ENCODE measurements around the gene ZNF536. TPM values are rescaled to one million over a fixed set of nuclear protein-coding genes. Genes with fewer than 3 reads are reported as not detected.

Gene ZNF536
- total and polyA plus RNA-seq, 10 of the 15 experiments (the other 5 are each of a cell fraction or from before 2014, with no cell fraction given): not detected

DNA sequence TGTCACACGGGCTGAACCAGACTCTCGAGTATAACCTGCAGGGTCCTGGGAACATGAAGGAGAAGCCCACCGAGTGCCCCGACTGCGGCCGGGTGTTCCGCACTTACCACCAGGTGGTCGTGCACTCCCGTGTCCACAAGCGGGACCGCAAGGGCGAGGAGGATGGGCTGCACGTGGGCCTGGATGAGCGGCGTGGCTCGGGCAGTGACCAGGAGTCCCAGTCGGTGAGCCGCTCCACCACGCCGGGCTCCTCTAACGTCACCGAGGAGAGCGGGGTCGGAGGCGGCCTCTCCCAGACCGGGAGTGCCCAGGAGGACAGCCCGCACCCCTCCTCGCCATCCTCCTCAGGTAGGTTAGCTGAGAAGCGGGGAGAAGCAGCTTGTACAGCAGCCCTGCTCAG lies 73.2 kb downstream of the ZNF536 start:
- H3K9me3 ChIP-seq (replicated peaks; ENCODE audit: control insufficient read depth, insufficient read depth, low read length): no peaks in the 10 kb centered on the region; the same call in 2 of the 3 replicates
- BruUV-seq (replicated peaks): no TSS peak
- 68% methylated on average over 29 of the region's 29 CpGs for WGBS (ENCODE audit: insufficient coverage, insufficient replicate concordance, low lambda C conversion rate, missing lambda C conversion rate)
- H3K9ac ChIP-seq (ENCODE audit: control insufficient read depth, insufficient read depth, low read length): no peak overlapping the region
- H3K4me3 ChIP-seq: no peak overlapping the region
- DNase-seq (ENCODE audit: low read depth, low spot score) (no peak), ATAC-seq (no peak), FAIRE-seq (no peak)
- no peak overlapping the region for H2AFZ ChIP-seq (ENCODE audit: control insufficient read depth, low read depth, low read length)
- in situ Hi-C loops (cut with MboI) (no loop called here), intact Hi-C loops (cut with micrococcal nuclease; ENCODE audit: unreplicated experiment) (no loop called here)
- RAD21 ChIA-PET (ENCODE audit: unreplicated experiment): no interaction called here
- no peaks in the 10 kb centered on the region for H3K4me1 ChIP-seq (ENCODE audit: control insufficient read depth, insufficient read depth, low read length)
- CTCF ChIA-PET: no interaction called here
- H3K27me3 ChIP-seq (replicated peaks in 1 of 2; ENCODE audit: control insufficient read depth in 2 of 2, insufficient read depth in 2 of 2, low read length in 1 of 2): no peaks in the 10 kb centered on the region
- no peaks in the 10 kb centered on the region for H3K36me3 ChIP-seq (ENCODE audit: control insufficient read depth in 2 of 2, insufficient read depth in 2 of 2, low read length in 1 of 2)
- no peaks in the 10 kb centered on the region for H3K79me2 ChIP-seq (ENCODE audit: control insufficient read depth, insufficient read depth, low read length)
- H4K20me1 ChIP-seq (ENCODE audit: control insufficient read depth, insufficient read depth): no peaks in the 10 kb centered on the region
- POLR2A ChIA-PET: no interaction called here
- SMC1A ChIA-PET (ENCODE audit: uncharacterized antibody, unreplicated experiment): no interaction called here
- no peak overlapping the region for H3K27ac ChIP-seq (ENCODE audit: control insufficient read depth, insufficient read depth)
- no peak overlapping the region for H3K4me2 ChIP-seq (ENCODE audit: control insufficient read depth, insufficient read depth)
- TF ChIP-seq, protein P1, sequence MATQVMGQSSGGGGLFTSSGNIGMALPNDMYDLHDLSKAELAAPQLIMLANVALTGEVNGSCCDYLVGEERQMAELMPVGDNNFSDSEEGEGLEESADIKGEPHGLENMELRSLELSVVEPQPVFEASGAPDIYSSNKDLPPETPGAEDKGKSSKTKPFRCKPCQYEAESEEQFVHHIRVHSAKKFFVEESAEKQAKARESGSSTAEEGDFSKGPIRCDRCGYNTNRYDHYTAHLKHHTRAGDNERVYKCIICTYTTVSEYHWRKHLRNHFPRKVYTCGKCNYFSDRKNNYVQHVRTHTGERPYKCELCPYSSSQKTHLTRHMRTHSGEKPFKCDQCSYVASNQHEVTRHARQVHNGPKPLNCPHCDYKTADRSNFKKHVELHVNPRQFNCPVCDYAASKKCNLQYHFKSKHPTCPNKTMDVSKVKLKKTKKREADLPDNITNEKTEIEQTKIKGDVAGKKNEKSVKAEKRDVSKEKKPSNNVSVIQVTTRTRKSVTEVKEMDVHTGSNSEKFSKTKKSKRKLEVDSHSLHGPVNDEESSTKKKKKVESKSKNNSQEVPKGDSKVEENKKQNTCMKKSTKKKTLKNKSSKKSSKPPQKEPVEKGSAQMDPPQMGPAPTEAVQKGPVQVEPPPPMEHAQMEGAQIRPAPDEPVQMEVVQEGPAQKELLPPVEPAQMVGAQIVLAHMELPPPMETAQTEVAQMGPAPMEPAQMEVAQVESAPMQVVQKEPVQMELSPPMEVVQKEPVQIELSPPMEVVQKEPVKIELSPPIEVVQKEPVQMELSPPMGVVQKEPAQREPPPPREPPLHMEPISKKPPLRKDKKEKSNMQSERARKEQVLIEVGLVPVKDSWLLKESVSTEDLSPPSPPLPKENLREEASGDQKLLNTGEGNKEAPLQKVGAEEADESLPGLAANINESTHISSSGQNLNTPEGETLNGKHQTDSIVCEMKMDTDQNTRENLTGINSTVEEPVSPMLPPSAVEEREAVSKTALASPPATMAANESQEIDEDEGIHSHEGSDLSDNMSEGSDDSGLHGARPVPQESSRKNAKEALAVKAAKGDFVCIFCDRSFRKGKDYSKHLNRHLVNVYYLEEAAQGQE (IDR thresholded peaks at IDR 0.05; ENCODE audit: low read depth, low read length): no peak
- TF ChIP-seq, protein P2, sequence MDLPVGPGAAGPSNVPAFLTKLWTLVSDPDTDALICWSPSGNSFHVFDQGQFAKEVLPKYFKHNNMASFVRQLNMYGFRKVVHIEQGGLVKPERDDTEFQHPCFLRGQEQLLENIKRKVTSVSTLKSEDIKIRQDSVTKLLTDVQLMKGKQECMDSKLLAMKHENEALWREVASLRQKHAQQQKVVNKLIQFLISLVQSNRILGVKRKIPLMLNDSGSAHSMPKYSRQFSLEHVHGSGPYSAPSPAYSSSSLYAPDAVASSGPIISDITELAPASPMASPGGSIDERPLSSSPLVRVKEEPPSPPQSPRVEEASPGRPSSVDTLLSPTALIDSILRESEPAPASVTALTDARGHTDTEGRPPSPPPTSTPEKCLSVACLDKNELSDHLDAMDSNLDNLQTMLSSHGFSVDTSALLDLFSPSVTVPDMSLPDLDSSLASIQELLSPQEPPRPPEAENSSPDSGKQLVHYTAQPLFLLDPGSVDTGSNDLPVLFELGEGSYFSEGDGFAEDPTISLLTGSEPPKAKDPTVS (IDR thresholded peaks at IDR 0.05; ENCODE audit: low read depth, low read length): no peak
- no peak for TF ChIP-seq BCL11A (IDR thresholded peaks at IDR 0.05; ENCODE audit: low read depth, low read length)
- TF ChIP-seq RB1 (IDR thresholded peaks at IDR 0.05; ENCODE audit: borderline replicate concordance): no peak
- TF ChIP-seq EP300 (IDR thresholded peaks at IDR 0.05; ENCODE audit: borderline replicate concordance in 1 of 2, control insufficient read depth in 1 of 2, low read depth in 2 of 2, low read length in 2 of 2): no peak
- no peak for TF ChIP-seq CEBPB (IDR thresholded peaks at IDR 0.05; ENCODE audit: borderline replicate concordance in 1 of 2, low read depth in 2 of 2, low read length in 2 of 2)
- TF ChIP-seq ASH2L (IDR thresholded peaks at IDR 0.05; ENCODE audit: borderline replicate concordance, low read depth): no peak
- no peak for TF ChIP-seq KDM1A (IDR thresholded peaks at IDR 0.05; ENCODE audit: borderline replicate concordance)
- no peak for TF ChIP-seq LARP7 (IDR thresholded peaks at IDR 0.05)
- TF ChIP-seq TAF1 (IDR thresholded peaks at IDR 0.05; ENCODE audit: borderline replicate concordance, low read depth, low read length): no peak
- TF ChIP-seq BRCA1 (IDR thresholded peaks at IDR 0.05; ENCODE audit: low read depth, low read length): no peak
- TF ChIP-seq, protein P3, sequence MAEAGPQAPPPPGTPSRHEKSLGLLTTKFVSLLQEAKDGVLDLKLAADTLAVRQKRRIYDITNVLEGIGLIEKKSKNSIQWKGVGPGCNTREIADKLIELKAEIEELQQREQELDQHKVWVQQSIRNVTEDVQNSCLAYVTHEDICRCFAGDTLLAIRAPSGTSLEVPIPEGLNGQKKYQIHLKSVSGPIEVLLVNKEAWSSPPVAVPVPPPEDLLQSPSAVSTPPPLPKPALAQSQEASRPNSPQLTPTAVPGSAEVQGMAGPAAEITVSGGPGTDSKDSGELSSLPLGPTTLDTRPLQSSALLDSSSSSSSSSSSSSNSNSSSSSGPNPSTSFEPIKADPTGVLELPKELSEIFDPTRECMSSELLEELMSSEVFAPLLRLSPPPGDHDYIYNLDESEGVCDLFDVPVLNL (IDR thresholded peaks at IDR 0.05; ENCODE audit: low read depth, low read length): no peak
- TF ChIP-seq, protein P4, sequence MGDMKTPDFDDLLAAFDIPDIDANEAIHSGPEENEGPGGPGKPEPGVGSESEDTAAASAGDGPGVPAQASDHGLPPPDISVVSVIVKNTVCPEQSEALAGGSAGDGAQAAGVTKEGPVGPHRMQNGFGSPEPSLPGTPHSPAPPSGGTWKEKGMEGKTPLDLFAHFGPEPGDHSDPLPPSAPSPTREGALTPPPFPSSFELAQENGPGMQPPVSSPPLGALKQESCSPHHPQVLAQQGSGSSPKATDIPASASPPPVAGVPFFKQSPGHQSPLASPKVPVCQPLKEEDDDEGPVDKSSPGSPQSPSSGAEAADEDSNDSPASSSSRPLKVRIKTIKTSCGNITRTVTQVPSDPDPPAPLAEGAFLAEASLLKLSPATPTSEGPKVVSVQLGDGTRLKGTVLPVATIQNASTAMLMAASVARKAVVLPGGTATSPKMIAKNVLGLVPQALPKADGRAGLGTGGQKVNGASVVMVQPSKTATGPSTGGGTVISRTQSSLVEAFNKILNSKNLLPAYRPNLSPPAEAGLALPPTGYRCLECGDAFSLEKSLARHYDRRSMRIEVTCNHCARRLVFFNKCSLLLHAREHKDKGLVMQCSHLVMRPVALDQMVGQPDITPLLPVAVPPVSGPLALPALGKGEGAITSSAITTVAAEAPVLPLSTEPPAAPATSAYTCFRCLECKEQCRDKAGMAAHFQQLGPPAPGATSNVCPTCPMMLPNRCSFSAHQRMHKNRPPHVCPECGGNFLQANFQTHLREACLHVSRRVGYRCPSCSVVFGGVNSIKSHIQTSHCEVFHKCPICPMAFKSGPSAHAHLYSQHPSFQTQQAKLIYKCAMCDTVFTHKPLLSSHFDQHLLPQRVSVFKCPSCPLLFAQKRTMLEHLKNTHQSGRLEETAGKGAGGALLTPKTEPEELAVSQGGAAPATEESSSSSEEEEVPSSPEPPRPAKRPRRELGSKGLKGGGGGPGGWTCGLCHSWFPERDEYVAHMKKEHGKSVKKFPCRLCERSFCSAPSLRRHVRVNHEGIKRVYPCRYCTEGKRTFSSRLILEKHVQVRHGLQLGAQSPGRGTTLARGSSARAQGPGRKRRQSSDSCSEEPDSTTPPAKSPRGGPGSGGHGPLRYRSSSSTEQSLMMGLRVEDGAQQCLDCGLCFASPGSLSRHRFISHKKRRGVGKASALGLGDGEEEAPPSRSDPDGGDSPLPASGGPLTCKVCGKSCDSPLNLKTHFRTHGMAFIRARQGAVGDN (IDR thresholded peaks at IDR 0.05): no peak
- TF ChIP-seq RUNX3 (IDR thresholded peaks at IDR 0.05; ENCODE audit: low read length): no peak
- no peak for TF ChIP-seq JUND (IDR thresholded peaks at IDR 0.05; ENCODE audit: low read depth, low read length)
- no peak for TF ChIP-seq NBN (IDR thresholded peaks at IDR 0.05)
